Gastroesophageal sphincter (tissue), 4 donors: ENCODE results near the gene SGPL1. TPM values are rescaled to one million over a fixed set of nuclear protein-coding genes. Genes with fewer than 3 reads are reported as not detected.

Experiments
- ATAC-seq: fragments of 150-250 bp; one replicate; pipeline ENCODE4 v1.9.1; 2016; ENCODE audit warnings: mild to moderate bottlenecking, moderate library complexity
- H3K27ac ChIP-seq, 4 donors: fragments of 200-600 bp; sonication (generic) in 3 of 4; 1 replicate in 3 of 4; 2 replicates in 1 of 4; pipeline ENCODE4 v1.5.1; 2016 to 2019
- H3K27me3 ChIP-seq: fragments of 200-600 bp; sonication (generic); one replicate; pipeline ENCODE4 v1.5.1; 2019
- H3K36me3 ChIP-seq, 2 donors: fragments of 200-600 bp; sonication (generic); one replicate each; pipeline ENCODE4 v1.5.1; 2019; ENCODE audit warnings: control low read depth in 1 of 2
- H3K4me1 ChIP-seq, 3 donors: fragments of 200-600 bp; sonication (generic); 1 replicate in 2 of 3; 2 replicates in 1 of 3; pipeline ENCODE4 v1.5.1; 2016 to 2019; ENCODE audit warnings: control low read depth in 2 of 3
- H3K4me3 ChIP-seq, 2 donors: fragments of 200-600 bp; sonication (generic); one replicate each; pipeline ENCODE4 v1.5.1; 2019; ENCODE audit warnings: mild to moderate bottlenecking in 1 of 2, moderate library complexity in 1 of 2
- H3K9me3 ChIP-seq, 3 donors: fragments of 200-600 bp; sonication (generic); one replicate each; pipeline ENCODE4 v1.5.1; 2017 to 2019; ENCODE audit warnings: control low read depth in 2 of 3
- CTCF ChIP-seq, 4 experiments: fragments of 200-600 bp in 2 of 4; fragments of 450-650 bp in 2 of 4; sonication (generic) in 1 of 4; IDR thresholded peaks; one replicate each; pipeline ENCODE4 v1.5.1; 2017 to 2019; ENCODE audit warnings: antibody characterized with exemption in 4 of 4, mild to moderate bottlenecking in 2 of 4, moderate library complexity in 2 of 4
- EP300 ChIP-seq: sonication (generic); formaldehyde crosslinking; IDR thresholded peaks from one replicate; pipeline ENCODE4 v1.6.1; 2017; ENCODE audit warnings: antibody characterized with exemption, mild to moderate bottlenecking
- POLR2A ChIP-seq, 2 donors: fragments of 450-650 bp; IDR thresholded peaks; one replicate each; pipeline ENCODE4 v1.6.1; 2017; ENCODE audit warnings: antibody characterized with exemption in 2 of 2, mild to moderate bottlenecking in 2 of 2, moderate library complexity in 1 of 2
- POLR2AphosphoS5 ChIP-seq: sonication (generic); formaldehyde crosslinking; IDR thresholded peaks from one replicate; pipeline ENCODE4 v1.6.1; 2017; ENCODE audit warnings: antibody characterized with exemption
- WGBS, 2 donors: methylation state at CpG; one replicate each; pipeline ENCODE4 v1.1.5; 2018; ENCODE audit warnings: low coverage in 1 of 2; 5-methylcytosine and 5-hydroxymethylcytosine counted together
- total RNA-seq, 4 donors: library from RNA; depleted of rRNA; stranded (reverse); fragments of >200 nt; gene quantifications; one replicate each; pipeline ENCODE4 v1.1.0, GENCODE V29; 2016

The SGPL1 gene
- total RNA-seq, 4 donors from 2014 or later: 23.0 to 28.1 (median 24.4) TPM

GRCh38 chr10:70915206-70915605 is 99.5 kb downstream of the SGPL1 start:
- no peaks in the 10 kb centered on the region for H3K36me3 ChIP-seq
- TF ChIP-seq CTCF (IDR thresholded peaks at IDR 0.05) (no peak), EP300 (no peak), POLR2A (IDR thresholded peaks at IDR 0.05) (no peak), POLR2AphosphoS5 (no peak)
- peaks cover 0 to 13% (median 3%) of the 10 kb centered on the region in 3 donors for H3K4me1 ChIP-seq
- no peak for ATAC-seq
- no peaks in the 10 kb centered on the region for H3K9me3 ChIP-seq
- 86% methylated on average over 1 of the region's 5 CpGs; no CpG with 5 or more reads in 1 of the 2 donors for WGBS, 2 donors
- H3K27me3 ChIP-seq: peaks cover 12% of the 10 kb centered on the region
- H3K4me3 ChIP-seq: no peak overlapping the region
- no peak overlapping the region for H3K27ac ChIP-seq

GRCh38 chr10:70915806-70916205 is 100.1 kb downstream of the SGPL1 start:
- Histone ChIP-seq H3K4me3 (no peak overlapping the region), H3K36me3 (no peaks in the 10 kb centered on the region), H3K27ac (no peak overlapping the region), H3K27me3 (peaks cover 12% of the 10 kb centered on the region), H3K9me3 (no peaks in the 10 kb centered on the region), H3K4me1 (peaks cover 0 to 13% (median 3%) of the 10 kb centered on the region in 3 donors)
- WGBS, 2 donors: no CpG with 5 or more reads among the region's 9 CpGs
- ATAC-seq: no peak
- TF ChIP-seq POLR2AphosphoS5 (no peak), CTCF (IDR thresholded peaks at IDR 0.05) (no peak), EP300 (no peak), POLR2A (IDR thresholded peaks at IDR 0.05) (no peak)

- no peak overlapping the region for H3K27ac ChIP-seq
- H3K9me3 ChIP-seq: no peaks in the 10 kb centered on the region
- no peak for ATAC-seq
- no peak overlapping the region for H3K4me3 ChIP-seq
- peaks cover 0 to 13% (median 3%) of the 10 kb centered on the region in 3 donors for H3K4me1 ChIP-seq
- H3K27me3 ChIP-seq: peaks cover 12% of the 10 kb centered on the region
- TF ChIP-seq POLR2A (IDR thresholded peaks at IDR 0.05): no peak
- TF ChIP-seq CTCF (IDR thresholded peaks at IDR 0.05): no peak
- no peaks in the 10 kb centered on the region for H3K36me3 ChIP-seq
- WGBS, 2 donors: 80 to 86% methylated on average over 2 to 4 of the region's 6 CpGs
Measured at GRCh38 chr10:70916241-70916640, 100.5 kb downstream of the SGPL1 start.

- H3K4me1 ChIP-seq: peaks cover 0 to 13% (median 3%) of the 10 kb centered on the region in 3 donors
- no peaks in the 10 kb centered on the region for H3K9me3 ChIP-seq
- no peak overlapping the region for H3K4me3 ChIP-seq
- peaks cover 12% of the 10 kb centered on the region for H3K27me3 ChIP-seq
- no peaks in the 10 kb centered on the region for H3K36me3 ChIP-seq
- H3K27ac ChIP-seq: no peak overlapping the region
- TF ChIP-seq CTCF (IDR thresholded peaks at IDR 0.05) (no peak), EP300 (no peak), POLR2A (IDR thresholded peaks at IDR 0.05) (no peak), POLR2AphosphoS5 (no peak)
- WGBS, 2 donors: 60 to 77% methylated on average over 2 to 5 of the region's 5 CpGs
- no peak for ATAC-seq
Measured at GRCh38 chr10:70917226-70917625, 101.5 kb downstream of the SGPL1 start.

- H3K27me3 ChIP-seq: peaks cover 12% of the 10 kb centered on the region
- H3K36me3 ChIP-seq: no peaks in the 10 kb centered on the region
- H3K4me1 ChIP-seq: peaks cover 0 to 12% (median 3%) of the 10 kb centered on the region in 3 donors
- H3K9me3 ChIP-seq: no peaks in the 10 kb centered on the region
- no peak for TF ChIP-seq POLR2AphosphoS5
- no peak for TF ChIP-seq EP300
- TF ChIP-seq POLR2A (IDR thresholded peaks at IDR 0.05): no peak
- ATAC-seq: no peak
- H3K4me3 ChIP-seq: no peak overlapping the region
- no peak overlapping the region for H3K27ac ChIP-seq
- 83% methylated on average over 4 of the region's 10 CpGs; no CpG with 5 or more reads in 1 of the 2 donors for WGBS, 2 donors
Measured at GRCh38 chr10:70917635-70918034, 101.9 kb downstream of the SGPL1 start.
